ENCODE data around the gene PJA1. TPM values are rescaled to one million over a fixed set of nuclear protein-coding genes. Genes with fewer than 3 reads are reported as not detected.

PJA1 gene
- total RNA-seq, 1 experiment from 2014 or later = 15.8 TPM

GRCh38 chrX:69119122-69119521 is 46.1 kb downstream of the PJA1 start:
- DNase-seq (ENCODE audit: extremely low read depth, low read depth) = no peak

- DNase-seq (ENCODE audit: extremely low read depth, low read depth) = no peak
These were observed 47.3 kb downstream of the PJA1 start for GRCh38 chrX:69117876-69118526.

- no peak for DNase-seq (ENCODE audit: extremely low read depth, low read depth)
These were observed 49.2 kb downstream of the PJA1 start for GRCh38 chrX:69116077-69116476.

GRCh38 chrX:69113723-69114122 is 51.5 kb downstream of the PJA1 start:
- DNase-seq (ENCODE audit: extremely low read depth, low read depth) = no peak

All from NCI-H460 (cell line).